DOHH2 (cell line): ENCODE data around the gene MOB3C.
"Not testable (repeated sequence)": the region's sequence is repeated elsewhere in the genome, so short reads cannot be mapped to it uniquely, and the experiment has no call there.

Experiments
- H3F3A ChIP-seq: fragments of 200-600 bp; sonication (generic), shearing (Covaris generic); 2 replicates; pipeline ENCODE4 v1.6.0; 2016; ENCODE audit warnings: antibody characterized with exemption, mild to moderate bottlenecking; ENCODE audit not compliant: control insufficient read depth, insufficient read depth
- H3K27ac ChIP-seq: fragments of 200-600 bp; sonication (generic); 2 replicates; pipeline ENCODE4 v1.5.1; 2014; ENCODE audit warnings: low read depth, mild to moderate bottlenecking, low read length, moderate library complexity
- H3K27me3 ChIP-seq: fragments of 200-600 bp; sonication (generic); 2 replicates; pipeline ENCODE4 v1.6.1; 2014; ENCODE audit warnings: mild to moderate bottlenecking, low read length, mixed read lengths; ENCODE audit not compliant: control insufficient read depth
- H3K36me3 ChIP-seq: fragments of 200-600 bp; sonication (generic); 2 replicates; pipeline ENCODE4 v1.6.1; 2014; ENCODE audit warnings: mild to moderate bottlenecking, low read length, moderate library complexity, mixed read lengths; ENCODE audit not compliant: control insufficient read depth
- H3K4me1 ChIP-seq: fragments of 200-600 bp; sonication (generic); 2 replicates; pipeline ENCODE4 v1.6.1; 2014; ENCODE audit warnings: mild to moderate bottlenecking, low read length, mixed read lengths; ENCODE audit not compliant: control insufficient read depth
- H3K4me2 ChIP-seq: fragments of 200-600 bp; sonication (generic); 2 replicates; pipeline ENCODE4 v1.6.0; 2014; ENCODE audit warnings: mild to moderate bottlenecking, low read length, moderate library complexity
- H3K4me3 ChIP-seq: fragments of 200-600 bp; sonication (generic); 2 replicates; pipeline ENCODE4 v1.5.1; 2014; ENCODE audit warnings: mild to moderate bottlenecking, low read length, mixed read lengths
- H3K79me2 ChIP-seq: fragments of 200-600 bp; sonication (generic); 2 replicates; pipeline ENCODE4 v1.6.1; 2014; ENCODE audit warnings: mild to moderate bottlenecking, low read length, mixed read lengths; ENCODE audit not compliant: control insufficient read depth
- H3K9me2 ChIP-seq: fragments of 200-600 bp; sonication (generic); replicated peaks from 2 replicates; pipeline ENCODE4 v1.6.1; 2014; ENCODE audit warnings: mild to moderate bottlenecking, low read length, mixed read lengths; ENCODE audit not compliant: control insufficient read depth
- H3K9me3 ChIP-seq: fragments of 200-600 bp; sonication (generic); 2 replicates; pipeline ENCODE4 v1.6.1; 2014; ENCODE audit warnings: antibody characterized with exemption, low read length, mixed read lengths; ENCODE audit not compliant: control insufficient read depth, insufficient read depth
- H4K20me1 ChIP-seq: fragments of 200-600 bp; sonication (generic); 2 replicates; pipeline ENCODE4 v1.6.0; 2014; ENCODE audit warnings: low read depth, mild to moderate bottlenecking, antibody characterized with exemption, low read length, moderate library complexity; ENCODE audit not compliant: control insufficient read depth, insufficient read depth
- CTCF ChIP-seq: fragments of 200-600 bp; sonication (generic); IDR thresholded peaks from one replicate; pipeline ENCODE4 v1.5.1; 2014; ENCODE audit warnings: antibody characterized with exemption, mild to moderate bottlenecking, low read depth, low read length; ENCODE audit not compliant: poor library complexity, severe bottlenecking
- EZH2phosphoT487 ChIP-seq: fragments of 200-600 bp; sonication (generic); IDR thresholded peaks from 2 replicates; pipeline ENCODE4 v1.6.1; 2017; ENCODE audit warnings: borderline replicate concordance, mild to moderate bottlenecking, antibody characterized with exemption, low read length, moderate library complexity, mixed read lengths

Gene MOB3C

GRCh38 chr1:46654012-46654411, 37.4 kb upstream of the MOB3C start:
- peaks cover 65% of the 10 kb centered on the region for H3K36me3 ChIP-seq
- H3K27ac ChIP-seq = no peak overlapping the region

GRCh38 chr1:46653405-46653958, 36.9 kb upstream of the MOB3C start:
- TF ChIP-seq EZH2phosphoT487 = no peak
- Histone ChIP-seq H3K36me3 (peaks cover 65% of the 10 kb centered on the region), H3K9me2 (no peaks in the 10 kb centered on the region)

More at GRCh38 chr1:46654012-46654411, 37.4 kb upstream of the MOB3C start:
- no peaks in the 10 kb centered on the region for H3K9me2 ChIP-seq
- H3K4me2 ChIP-seq = no peak overlapping the region
- no peaks in the 10 kb centered on the region for H3F3A ChIP-seq
- no peaks in the 10 kb centered on the region for H3K9me3 ChIP-seq
- H3K27me3 ChIP-seq = no peaks in the 10 kb centered on the region
- H3K4me3 ChIP-seq = no peak overlapping the region
- H4K20me1 ChIP-seq = no peaks in the 10 kb centered on the region
- H3K4me1 ChIP-seq = no peaks in the 10 kb centered on the region
- no peaks in the 10 kb centered on the region for H3K79me2 ChIP-seq
- no peak for TF ChIP-seq CTCF
- no peak for TF ChIP-seq EZH2phosphoT487

GRCh38 chr1:46652321-46653100, 35.9 kb upstream of the MOB3C start:
- H3K4me2 ChIP-seq = no peak overlapping the region
- no peaks in the 10 kb centered on the region for H3K27me3 ChIP-seq
- no peak overlapping the region for H3K4me3 ChIP-seq
- H3K9me2 ChIP-seq = no peaks in the 10 kb centered on the region
- TF ChIP-seq CTCF (no peak), EZH2phosphoT487 (no peak)
- peaks cover 57% of the 10 kb centered on the region for H3K36me3 ChIP-seq
- no peaks in the 10 kb centered on the region for H3K79me2 ChIP-seq
- no peaks in the 10 kb centered on the region for H4K20me1 ChIP-seq
- H3F3A ChIP-seq = no peaks in the 10 kb centered on the region
- no peaks in the 10 kb centered on the region for H3K9me3 ChIP-seq
- no peaks in the 10 kb centered on the region for H3K4me1 ChIP-seq
- H3K27ac ChIP-seq = no peak overlapping the region

More at GRCh38 chr1:46653405-46653958, 36.9 kb upstream of the MOB3C start:
- H3F3A ChIP-seq = no peaks in the 10 kb centered on the region
- H3K9me3 ChIP-seq = no peaks in the 10 kb centered on the region
- no peak overlapping the region for H3K4me3 ChIP-seq
- no peak overlapping the region for H3K4me2 ChIP-seq
- H3K79me2 ChIP-seq = no peaks in the 10 kb centered on the region
- no peaks in the 10 kb centered on the region for H4K20me1 ChIP-seq
- H3K4me1 ChIP-seq = no peaks in the 10 kb centered on the region
- H3K27ac ChIP-seq = no peak overlapping the region
- H3K27me3 ChIP-seq = no peaks in the 10 kb centered on the region

GRCh38 chr1:46651152-46651551, 34.5 kb upstream of the MOB3C start:
- peaks cover 45% of the 10 kb centered on the region for H3K36me3 ChIP-seq
- not testable (repeated sequence) for H3K4me1 ChIP-seq, H3K9me3 ChIP-seq, H3K79me2 ChIP-seq, H3K27ac ChIP-seq, H3K9me2 ChIP-seq, H3K4me3 ChIP-seq, H3K4me2 ChIP-seq, H3F3A ChIP-seq, H3K27me3 ChIP-seq, H4K20me1 ChIP-seq
